GM20000 (cell line): Measurements from ENCODE around the gene PHLPP2.
"Not testable (repeated sequence)": the region's sequence is repeated elsewhere in the genome, so short reads cannot be mapped to it uniquely, and the experiment has no call there.

Experiments
- DNase-seq: peaks from one replicate; pipeline ENCODE4 v3.0.0; 2012; ENCODE audit warnings: low spot score
- CTCF ChIP-seq: IDR thresholded peaks from 2 replicates; pipeline ENCODE4 v1.5.1; 2012; ENCODE audit warnings: mild to moderate bottlenecking, control low read depth; ENCODE audit errors: extremely low read depth, missing control alignments

PHLPP2 gene

GRCh38 chr16:71625113-71625850 lies 99.2 kb downstream of the PHLPP2 start:
- no peak for TF ChIP-seq CTCF
- no peak for DNase-seq

GRCh38 chr16:71623597-71623996 lies 100.9 kb downstream of the PHLPP2 start:
- DNase-seq: peak; percentile 65
- no peak for TF ChIP-seq CTCF

GRCh38 chr16:71622088-71622487 lies 102.4 kb downstream of the PHLPP2 start:
- no peak for TF ChIP-seq CTCF
- DNase-seq: no peak

- DNase-seq: no peak
- no peak for TF ChIP-seq CTCF
Observed at GRCh38 chr16:71618429-71618828, 106.1 kb downstream of the PHLPP2 start.

- DNase-seq: not testable (repeated sequence)
Observed at GRCh38 chr16:71614956-71615355, 109.5 kb downstream of the PHLPP2 start.

- peak; percentile 94 for TF ChIP-seq CTCF
- peak; percentile 82 for DNase-seq
Observed at GRCh38 chr16:71610936-71611871, 113.3 kb downstream of the PHLPP2 start.

- TF ChIP-seq CTCF: no peak
- DNase-seq: no peak
Observed at GRCh38 chr16:71610447-71610846, 114.1 kb downstream of the PHLPP2 start.
